ENCODE results near the gene PRTFDC1.
"Not testable (repeated sequence)": the region's sequence is repeated elsewhere in the genome, so short reads cannot be mapped to it uniquely, and the experiment has no call there.

PRTFDC1 gene

DNA sequence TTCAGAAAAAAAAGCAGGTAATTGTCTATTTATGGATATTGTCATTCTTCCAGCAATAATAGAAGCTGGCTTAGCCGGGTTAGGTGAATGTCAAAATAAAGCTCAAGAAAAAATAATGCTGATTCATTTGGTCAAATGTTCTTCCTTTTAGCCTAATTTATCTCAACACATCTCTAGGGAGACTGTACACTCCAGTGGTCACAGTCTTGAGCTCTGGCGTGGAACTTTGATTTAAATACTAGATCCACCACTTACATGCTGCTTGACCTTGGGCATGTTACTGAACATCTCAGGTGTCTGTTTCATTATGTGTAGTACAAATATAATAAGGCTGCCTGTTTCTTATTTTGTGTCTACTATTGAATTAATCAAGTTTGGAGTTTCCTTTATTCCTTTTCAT lies 22.0 kb downstream of the PRTFDC1 start:
- no peak for DNase-seq (ENCODE audit: low spot score)

GRCh38 chr10:24929904-24930303 lies 22.5 kb downstream of the PRTFDC1 start:
- no peak for DNase-seq (ENCODE audit: low spot score)

GRCh38 chr10:24929056-24929544 lies 23.3 kb downstream of the PRTFDC1 start:
- peak; percentile 42 for DNase-seq (ENCODE audit: low spot score)

GRCh38 chr10:24928163-24928562 lies 24.2 kb downstream of the PRTFDC1 start:
- no peak for DNase-seq (ENCODE audit: low spot score)

DNA sequence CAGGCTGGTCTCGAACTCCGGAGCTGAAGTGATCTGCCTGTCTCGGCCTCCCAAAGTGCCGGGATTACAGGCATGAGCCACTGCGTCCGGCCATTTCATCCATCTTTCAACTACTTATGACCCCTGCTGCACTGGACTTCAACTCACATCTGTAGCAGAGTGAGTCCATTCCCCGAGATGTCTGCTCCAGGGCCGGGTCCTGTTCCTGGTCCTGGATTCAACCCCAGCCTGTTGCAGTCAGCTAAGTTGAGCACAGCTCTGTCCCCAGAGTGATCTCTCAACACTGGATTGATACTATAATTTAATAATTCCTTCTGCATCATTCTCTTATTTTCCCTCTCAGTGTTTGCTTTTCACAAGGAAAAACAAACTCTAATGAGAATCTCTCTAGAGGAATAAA lies 25.8 kb downstream of the PRTFDC1 start:
- no peak for DNase-seq (ENCODE audit: low spot score)

DNA sequence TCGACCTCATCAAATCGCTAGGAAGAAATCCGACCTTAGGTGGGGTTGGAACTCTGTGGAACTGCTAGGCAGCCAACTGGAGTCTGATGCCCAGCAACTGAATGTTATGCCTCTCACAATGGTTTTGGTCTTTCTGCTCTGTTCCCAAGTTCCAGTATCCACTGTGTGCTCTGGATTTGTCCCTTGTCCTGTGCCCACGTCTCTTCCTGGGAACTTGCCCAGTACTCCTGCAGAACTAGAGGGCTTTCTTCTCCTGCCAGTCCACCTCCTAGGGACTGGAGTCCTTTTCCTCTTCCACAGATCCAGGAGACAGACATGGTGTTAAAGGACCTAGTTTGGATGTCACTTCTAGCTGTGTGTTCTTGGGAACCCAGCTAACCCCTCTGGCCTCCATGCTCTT lies 26.6 kb downstream of the PRTFDC1 start:
- no peak for DNase-seq (ENCODE audit: low spot score)

- not testable (repeated sequence) for DNase-seq (ENCODE audit: low spot score)
Measured at GRCh38 chr10:24924483-24924882, 27.9 kb downstream of the PRTFDC1 start.

DNA sequence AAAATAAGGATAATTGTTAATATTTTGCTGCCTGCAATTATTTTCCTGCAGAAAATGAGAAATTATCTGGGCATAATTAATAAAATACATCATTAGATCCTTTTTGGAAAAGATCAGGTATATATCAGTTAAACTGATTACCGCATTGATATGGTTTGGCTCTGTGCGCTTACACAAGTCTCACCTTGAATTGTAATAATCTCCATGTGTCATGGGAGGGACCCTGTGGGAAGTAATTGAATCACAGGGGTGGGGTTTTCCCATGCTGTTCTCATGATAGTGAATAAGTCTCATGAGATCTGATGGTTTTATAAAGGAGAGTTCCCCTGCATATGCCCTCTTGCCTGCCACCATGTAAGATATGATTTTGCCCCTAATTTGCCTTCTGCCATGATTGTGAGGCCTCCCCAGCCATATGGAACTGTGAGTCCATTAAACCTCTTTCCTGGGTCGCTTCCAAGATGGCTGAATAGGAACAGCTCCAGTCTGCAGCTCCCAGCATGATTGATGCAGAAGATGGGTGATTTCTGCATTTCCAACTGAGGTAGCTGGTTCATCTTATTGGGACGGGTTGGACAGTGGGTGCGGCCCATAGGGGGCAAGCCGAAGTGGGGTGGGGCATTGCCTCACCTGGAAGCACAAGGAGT lies 30.1 kb downstream of the PRTFDC1 start:
- not testable (repeated sequence) for DNase-seq (ENCODE audit: low spot score)

DNA sequence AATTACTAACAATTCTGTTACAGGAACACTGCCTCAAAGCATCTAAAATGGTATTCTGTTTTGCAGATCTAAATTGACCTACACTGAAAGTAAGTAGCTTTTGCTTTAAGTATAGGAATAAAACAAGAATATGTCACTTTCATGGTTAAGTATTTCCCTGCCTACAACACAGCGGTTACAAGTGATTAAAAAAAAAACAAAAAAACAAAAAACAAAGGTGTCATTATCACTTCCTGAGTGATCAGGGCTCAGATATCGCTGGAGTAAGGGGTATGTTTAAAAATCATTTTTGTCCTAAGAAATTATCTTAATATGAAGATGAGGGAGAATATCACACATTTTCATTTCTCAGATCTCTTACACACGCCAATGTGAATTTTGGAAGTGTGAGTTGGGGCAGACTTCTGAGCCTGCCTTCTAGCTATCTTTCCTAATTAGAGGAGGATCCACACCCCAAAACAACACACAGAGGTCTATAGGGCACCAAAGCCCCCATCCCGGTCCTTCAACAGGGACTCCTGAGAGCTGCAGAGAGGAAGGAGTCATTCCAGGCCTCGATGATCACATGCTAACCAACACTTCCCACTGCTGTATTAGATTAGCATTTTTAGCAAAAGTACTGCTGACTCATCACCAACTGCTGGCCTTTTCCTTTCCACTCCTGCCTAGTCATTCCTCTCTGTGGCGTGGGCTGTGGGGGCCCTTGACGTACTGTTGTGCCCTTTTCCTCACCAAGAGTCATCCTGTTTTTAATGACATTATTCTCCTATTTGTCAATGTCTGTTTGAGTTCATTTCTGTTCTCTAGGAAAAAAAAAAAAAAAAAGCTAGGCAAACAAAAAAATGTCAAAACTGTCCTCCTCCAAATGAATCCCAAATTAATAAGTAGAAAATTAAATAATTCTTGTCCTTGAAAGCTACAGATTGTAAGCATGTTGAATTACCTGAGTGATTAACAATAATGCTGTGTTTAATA lies 31.2 kb downstream of the PRTFDC1 start:
- DNase-seq (ENCODE audit: low spot score): peak; percentile 90

DNA sequence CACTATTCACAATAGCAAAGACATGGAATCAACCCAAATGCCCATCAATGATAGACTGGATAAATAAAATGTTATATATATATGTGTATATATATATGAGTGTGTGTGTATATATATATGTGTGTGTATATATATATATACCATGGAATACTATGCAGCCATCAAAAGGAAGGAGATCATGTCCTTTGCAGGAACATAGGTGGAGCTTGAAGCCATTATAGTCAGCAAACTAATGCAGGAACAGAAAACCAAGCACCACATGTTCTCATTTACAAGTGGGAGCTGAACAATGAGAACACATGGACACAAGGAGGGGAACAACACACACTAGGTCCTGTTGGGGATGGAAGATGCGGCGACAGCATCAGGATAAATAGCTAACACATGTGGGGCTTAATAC lies 32.2 kb downstream of the PRTFDC1 start:
- DNase-seq (ENCODE audit: low spot score): not testable (repeated sequence)

GRCh38 chr10:24919629-24920028 lies 32.8 kb downstream of the PRTFDC1 start:
- DNase-seq (ENCODE audit: low spot score): not testable (repeated sequence)

DNA sequence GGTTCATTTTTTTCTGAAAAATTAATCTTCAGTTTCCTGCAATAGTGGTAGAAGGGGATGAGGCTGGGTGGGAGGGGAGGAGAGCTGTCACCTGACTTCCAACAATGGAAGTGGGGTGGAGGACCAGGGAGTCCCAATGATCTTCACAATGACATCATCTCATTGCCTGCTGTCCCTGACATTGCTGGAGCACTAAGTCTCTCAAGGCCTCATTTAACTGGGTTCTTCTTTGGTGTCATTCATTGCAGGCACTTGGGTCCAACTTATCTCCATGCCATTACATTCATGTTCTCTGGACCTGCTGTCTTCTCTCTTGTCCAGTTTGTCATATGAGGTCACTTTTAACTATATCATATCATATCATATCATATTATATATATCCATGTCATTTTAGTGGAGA lies 34.4 kb downstream of the PRTFDC1 start:
- DNase-seq (ENCODE audit: low spot score): no peak

GRCh38 chr10:24917493-24917892 lies 34.9 kb downstream of the PRTFDC1 start:
- no peak for DNase-seq (ENCODE audit: low spot score)

GRCh38 chr10:24916365-24916764 lies 36.0 kb downstream of the PRTFDC1 start:
- DNase-seq (ENCODE audit: low spot score): no peak

- DNase-seq (ENCODE audit: low spot score): no peak
Measured at GRCh38 chr10:24915304-24915703, 37.1 kb downstream of the PRTFDC1 start.

DNA sequence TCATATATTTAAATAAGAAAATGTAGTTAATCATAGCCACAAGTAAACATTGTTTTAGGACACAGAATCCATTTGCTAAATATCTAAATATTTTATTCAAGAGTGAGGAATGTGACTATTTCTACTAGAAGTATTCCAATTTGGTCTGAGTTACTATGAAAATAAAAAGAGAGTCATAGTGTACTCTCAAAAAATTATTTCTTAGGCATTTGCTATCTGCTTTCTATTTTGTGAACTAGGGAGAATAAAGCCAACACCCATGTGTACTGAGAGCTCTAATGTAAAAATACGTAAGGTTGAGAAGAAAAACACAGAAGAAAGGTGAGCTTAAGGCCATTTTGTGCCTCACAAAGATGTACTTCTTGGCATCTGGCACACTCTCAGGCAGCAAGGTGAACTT lies 38.3 kb downstream of the PRTFDC1 start:
- no peak for DNase-seq (ENCODE audit: low spot score)

DNA sequence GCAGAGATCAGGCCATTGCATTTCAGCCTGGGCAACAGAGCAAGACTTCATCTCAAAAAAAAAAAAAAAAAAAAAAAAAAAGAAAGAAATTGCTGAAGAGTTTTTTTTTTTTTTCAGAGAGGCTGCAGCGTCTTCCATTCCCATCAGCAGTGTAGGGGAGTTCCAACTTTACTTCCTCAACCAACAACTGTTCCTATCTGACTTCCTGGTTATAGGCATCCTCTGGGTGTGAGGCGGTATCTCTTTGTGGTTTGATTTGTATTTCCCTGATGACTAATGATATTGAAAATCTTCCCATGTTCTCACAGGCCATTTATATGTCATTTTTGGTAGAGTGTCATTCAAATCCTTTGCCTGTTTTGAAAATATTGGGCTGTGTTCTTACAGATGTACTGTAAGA lies 40.2 kb downstream of the PRTFDC1 start:
- DNase-seq (ENCODE audit: low spot score): no peak

DNA sequence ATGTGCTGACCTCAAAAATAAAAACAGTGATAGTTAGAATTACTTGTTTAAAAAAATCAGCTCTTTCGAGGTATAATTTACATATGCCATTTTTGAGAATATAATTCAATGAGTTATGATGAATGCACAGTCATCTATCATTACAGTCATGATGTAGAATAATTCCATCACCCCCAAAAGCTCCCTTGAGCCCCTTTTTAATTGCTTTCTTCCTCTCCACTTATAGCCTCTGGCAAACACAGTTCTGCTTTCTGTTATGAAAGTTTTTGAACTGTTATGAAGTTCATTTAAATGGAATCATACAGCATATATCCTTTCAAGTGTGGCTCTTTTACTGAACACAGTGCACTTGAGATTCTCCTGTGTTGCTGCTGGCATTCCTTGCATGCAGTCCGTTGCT lies 41.4 kb downstream of the PRTFDC1 start:
- DNase-seq (ENCODE audit: low spot score): no peak

DNA sequence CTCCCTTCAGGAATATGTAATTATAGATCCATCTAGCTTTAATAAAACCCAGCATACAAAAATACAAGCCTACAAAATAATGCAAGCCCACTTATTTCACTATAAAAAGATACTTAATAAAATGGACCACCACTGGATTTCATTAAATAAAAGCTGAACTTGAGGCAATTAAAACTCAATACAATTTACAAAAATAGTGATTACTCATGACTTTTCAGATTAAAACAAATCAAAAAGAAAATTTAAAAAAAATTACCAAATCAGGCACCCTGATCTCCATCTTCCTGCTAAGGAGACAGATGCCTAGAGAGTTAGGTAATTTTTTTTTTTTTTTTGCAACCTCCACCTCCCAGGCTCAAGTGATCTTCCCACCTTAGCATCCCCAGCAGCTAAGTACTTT lies 41.8 kb downstream of the PRTFDC1 start:
- DNase-seq (ENCODE audit: low spot score): no peak

DNA sequence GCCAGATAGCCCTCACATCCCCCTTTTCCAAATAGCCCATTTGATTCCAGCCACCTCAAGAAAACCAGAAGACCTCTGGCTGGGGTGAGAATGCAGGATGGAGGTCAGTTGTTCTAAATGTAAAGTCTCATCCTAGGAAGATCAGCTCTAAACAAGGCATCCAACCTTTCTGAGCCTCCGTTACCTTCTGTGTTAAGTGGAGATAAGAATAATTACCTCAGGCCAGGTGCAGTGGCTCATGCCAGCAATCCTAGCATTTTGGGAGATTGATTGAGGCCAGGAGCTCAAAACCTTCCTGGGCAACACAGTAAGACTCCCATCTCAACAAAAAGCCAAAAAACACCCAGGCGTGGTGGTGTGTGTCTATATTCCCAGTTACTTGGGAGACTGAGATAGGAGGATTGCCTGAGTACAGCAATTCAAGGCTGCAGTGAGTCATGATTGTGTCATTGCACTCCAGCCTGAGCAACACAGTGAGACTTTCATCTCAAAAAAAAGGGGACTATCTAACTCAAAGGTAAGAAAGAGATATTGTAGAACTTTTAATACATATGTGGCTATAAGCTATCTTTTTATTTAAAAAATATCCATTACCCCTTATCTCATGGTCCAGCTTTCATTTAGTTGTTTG lies 43.5 kb downstream of the PRTFDC1 start:
- peak; percentile 35 for DNase-seq (ENCODE audit: low spot score)

DNA sequence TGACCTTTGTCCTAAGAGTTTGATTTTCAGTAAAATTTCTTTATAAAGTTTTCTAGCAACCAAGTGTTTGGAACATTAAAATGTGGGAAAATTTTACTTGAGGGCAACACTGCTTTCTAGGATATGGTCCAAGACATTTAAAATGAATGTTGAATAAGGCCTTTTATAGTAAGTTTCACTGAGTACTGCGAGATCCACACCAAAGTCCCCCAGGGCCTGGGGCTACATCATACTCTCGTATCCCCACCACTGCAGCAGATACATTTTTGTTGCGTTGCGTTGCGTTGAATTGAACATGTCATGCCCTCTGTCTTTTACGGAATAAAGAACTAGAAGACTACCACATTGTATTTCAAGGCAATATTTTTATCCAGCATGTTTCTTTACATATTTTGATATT lies 44.5 kb downstream of the PRTFDC1 start:
- peak; percentile 49 for DNase-seq (ENCODE audit: low spot score)

DNA sequence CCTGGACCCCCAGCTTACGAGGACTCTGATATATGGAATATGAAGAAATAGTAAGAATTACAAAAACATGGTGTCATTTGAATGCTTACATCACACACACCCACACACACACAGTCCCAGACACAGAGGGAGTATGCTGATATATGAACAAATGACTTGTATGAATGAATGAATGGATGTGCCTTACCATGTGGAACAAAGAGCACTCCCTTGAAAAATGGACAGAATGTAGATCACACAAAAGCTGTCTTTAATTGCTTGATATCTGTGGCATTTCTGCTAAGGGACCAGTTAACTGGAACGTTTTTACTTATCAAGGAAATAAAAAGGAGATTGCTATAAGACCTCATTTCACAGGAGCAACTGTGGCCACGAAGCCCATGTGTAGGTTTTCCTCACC lies 46.0 kb downstream of the PRTFDC1 start:
- DNase-seq (ENCODE audit: low spot score): no peak

GRCh38 chr10:24904824-24905223 lies 47.6 kb downstream of the PRTFDC1 start:
- DNase-seq (ENCODE audit: low spot score): no peak

Measured in COLO829 (cell line).